GM18868 (cell line): Measurements from ENCODE around the gene RASSF1.
"Not testable (repeated sequence)": the region's sequence is repeated elsewhere in the genome, so short reads cannot be mapped to it uniquely, and the experiment has no call there.

Experiments used
- ATAC-seq: cut with Tn5 transposase; IDR thresholded peaks from one replicate; pipeline ENCODE4 v1.9.1; 2021; ENCODE audit warnings: mild to moderate bottlenecking, moderate library complexity; ENCODE audit not compliant: unreplicated experiment

The RASSF1 gene

DNA sequence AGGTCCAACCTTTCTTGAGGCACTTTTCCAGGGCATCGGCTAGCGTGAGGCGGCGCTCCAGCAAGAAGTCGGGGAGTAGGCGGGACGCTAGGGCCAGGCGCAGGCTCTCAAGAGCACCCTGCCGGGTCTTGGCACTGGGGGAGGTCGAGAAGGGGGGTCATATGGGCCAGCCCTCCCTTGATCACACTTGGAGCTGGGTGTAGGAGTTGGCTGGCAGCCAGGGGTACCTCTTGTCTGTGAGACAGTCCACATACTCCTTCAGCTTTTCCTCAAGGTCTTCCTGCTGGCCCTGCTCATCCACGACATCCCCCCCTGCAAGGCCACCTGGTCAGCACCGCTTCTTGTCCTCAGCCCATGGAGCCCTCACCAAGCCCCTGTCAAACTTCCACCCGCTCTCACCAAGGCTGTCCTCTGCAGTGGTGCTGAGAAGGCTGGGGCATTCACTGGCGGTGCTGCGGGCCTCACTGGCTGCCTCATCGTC lies 50.4 kb downstream of the RASSF1 start:
- ATAC-seq = no peak

DNA sequence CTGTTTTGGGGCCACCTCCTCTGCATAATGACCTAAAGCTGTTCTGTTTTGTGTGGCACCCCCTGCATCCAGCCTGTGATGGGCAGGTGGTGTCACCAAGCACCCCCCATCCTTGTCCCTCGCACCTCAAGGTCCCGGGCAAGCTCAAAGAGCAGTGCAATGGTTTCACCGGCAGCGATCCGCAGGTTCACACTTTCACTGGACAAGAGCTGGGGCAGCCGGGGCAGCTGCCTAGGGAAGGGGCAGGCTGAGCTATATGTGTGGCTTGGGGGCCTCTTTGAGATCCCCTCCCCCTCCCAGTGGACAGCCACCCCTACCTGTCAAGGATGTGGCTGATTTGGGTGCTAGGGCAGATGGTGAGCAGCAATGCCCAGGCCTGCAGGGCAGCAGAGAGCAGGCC lies 51.5 kb downstream of the RASSF1 start:
- no peak for ATAC-seq

DNA sequence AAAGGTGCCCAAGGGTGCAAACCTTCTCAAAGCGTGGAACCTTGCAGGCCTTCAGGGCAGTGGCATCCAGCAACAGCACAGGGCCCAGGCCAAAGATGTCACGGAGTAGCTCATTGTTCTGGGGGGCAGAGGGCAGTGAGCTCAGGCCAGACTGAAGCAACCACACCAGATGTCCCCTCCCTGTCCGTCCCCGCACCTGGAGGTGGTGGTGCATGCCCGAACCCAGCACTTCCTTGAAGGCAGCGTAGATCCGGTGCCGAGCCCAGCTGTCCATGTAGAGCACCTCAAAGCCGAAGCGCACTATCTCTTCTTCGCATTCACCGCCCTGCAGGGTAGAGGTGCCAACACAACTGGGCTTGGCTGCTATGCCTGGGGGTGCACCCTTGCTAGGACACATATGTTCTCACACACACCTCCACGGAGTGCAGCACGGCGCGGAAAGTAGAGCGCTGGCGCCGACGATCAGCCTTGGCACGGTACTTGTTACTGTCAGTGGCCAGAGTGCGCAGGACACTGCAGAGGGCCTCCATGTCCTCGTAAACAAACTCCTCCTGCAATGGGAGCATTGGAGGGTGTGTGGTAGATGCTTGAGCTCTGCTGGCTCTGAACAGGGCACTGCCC lies 52.1 kb downstream of the RASSF1 start:
- no peak for ATAC-seq

DNA sequence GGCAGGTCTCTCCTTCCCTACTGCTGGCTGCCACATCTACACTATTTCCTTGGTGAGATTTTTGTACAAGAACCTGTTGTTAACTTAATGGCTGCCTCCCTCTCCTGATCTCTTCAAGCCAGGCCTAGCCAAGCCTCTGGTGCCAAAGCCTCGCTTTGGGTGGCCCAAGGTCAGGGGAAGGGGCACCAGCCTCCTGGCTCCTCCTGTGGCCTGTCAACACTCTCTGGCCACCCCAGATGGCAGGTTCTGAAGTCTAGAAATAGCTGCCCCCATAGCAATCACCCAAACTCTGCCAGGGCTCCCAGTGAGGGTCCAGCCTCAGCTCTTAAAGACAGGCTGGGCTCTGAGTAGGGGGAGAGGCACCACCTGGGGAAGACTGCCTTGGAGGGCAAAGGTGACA lies 53.4 kb downstream of the RASSF1 start:
- no peak for ATAC-seq

DNA sequence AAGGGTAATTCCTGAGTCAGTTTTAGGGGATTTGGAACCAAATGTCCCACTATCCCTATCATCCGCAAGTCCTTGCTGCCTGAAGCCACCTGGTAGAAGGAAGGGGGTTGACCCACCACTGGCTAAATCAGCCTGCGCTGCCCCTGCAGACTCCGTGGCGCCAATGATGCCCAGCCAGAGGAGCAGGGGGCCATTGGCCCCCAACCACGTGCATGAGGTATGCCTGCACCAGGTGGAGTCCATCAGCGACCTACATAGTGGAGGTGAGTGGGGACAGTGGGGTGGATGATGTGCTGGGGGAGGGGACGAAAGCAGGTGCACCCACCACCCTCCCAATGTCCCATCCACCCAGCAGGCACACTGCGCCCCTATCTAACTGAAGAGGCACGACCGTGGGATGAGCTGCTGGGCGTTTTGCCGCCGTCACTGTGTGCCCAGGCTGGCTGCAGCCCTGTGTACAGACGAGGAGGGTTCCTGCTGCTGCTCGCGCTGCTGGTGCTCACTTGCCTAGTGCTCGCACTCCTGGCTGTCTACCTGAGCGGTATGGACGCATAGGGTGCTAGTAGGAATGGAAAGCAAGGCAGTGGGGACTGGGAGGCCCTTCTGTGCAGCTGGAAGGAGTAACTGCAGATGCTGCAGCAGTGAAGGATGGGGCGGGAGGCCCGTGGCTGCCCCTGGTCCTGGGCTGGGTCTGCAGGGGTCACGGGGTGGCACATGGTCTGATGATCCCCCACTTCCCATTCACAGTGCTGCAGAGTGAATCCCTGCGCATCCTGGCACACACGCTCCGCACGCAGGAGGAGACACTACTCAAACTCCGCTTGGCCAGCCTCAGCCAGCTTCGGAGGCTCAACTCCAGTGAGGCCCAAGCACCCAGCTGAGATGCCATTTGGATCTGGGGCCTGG lies 54.1 kb downstream of the RASSF1 start:
- ATAC-seq = no peak

DNA sequence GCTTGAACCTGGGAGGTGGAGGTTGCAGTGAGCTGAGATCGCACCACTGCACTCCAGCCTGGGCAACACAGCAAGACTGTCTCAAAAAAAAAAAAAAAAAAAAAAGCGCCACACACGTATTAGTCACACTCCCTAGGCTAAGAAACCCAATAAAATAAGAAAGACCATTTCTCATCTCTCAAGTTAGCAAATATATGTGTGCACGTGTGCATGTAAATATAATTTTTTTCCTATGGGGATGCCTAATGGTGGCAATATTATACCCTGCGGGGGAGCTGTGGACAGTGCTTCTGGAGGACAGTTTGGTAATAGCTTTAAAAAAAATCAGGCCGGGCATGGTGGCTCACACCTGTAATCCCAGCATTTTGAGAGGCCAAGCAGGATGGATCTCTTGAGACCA lies 56.5 kb downstream of the RASSF1 start:
- not testable (repeated sequence) for ATAC-seq
